Smooth muscle cell (in vitro differentiated cells): ENCODE results near the gene TANC1. TPM values are rescaled to one million over a fixed set of nuclear protein-coding genes. Genes with fewer than 3 reads are reported as not detected.

ENCODE experiments used
- DNase-seq: peaks from one replicate; lab custom pipeline; 2025; ENCODE audit not compliant: unreplicated experiment; lab: John Stamatoyannopoulos, UW
- H2AFZ ChIP-seq: fragments of 200-600 bp; sonication (generic); 2 replicates; pipeline ENCODE4 v1.6.0; 2016; ENCODE audit warnings: antibody characterized with exemption, low read depth, mild to moderate bottlenecking
- H3F3A ChIP-seq: fragments of 200-600 bp; sonication (generic); 2 replicates; pipeline ENCODE4 v1.6.0; 2017; ENCODE audit warnings: antibody characterized with exemption, low read depth
- H3K27ac ChIP-seq: fragments of 200-600 bp; sonication (generic); 2 replicates; pipeline ENCODE4 v1.5.1; 2016; ENCODE audit warnings: low read depth, mild to moderate bottlenecking
- H3K27me3 ChIP-seq: fragments of 200-600 bp; sonication (generic); 2 replicates; pipeline ENCODE4 v1.6.1; 2016; ENCODE audit warnings: low read depth, mild to moderate bottlenecking
- H3K36me3 ChIP-seq: fragments of 200-600 bp; sonication (generic); 2 replicates; pipeline ENCODE4 v1.5.1; 2016; ENCODE audit warnings: low read depth
- H3K4me1 ChIP-seq: fragments of 200-600 bp; sonication (generic); 2 replicates; pipeline ENCODE4 v1.5.1; 2016; ENCODE audit warnings: low read depth
- H3K4me2 ChIP-seq: fragments of 200-600 bp; sonication (generic); 2 replicates; pipeline ENCODE4 v1.6.0; 2016; ENCODE audit warnings: mild to moderate bottlenecking
- H3K4me3 ChIP-seq: fragments of 200-600 bp; sonication (generic); 2 replicates; pipeline ENCODE4 v1.5.1; 2016; ENCODE audit warnings: mild to moderate bottlenecking
- H3K79me2 ChIP-seq: fragments of 200-600 bp; sonication (generic); 2 replicates; pipeline ENCODE4 v1.6.0; 2016; ENCODE audit warnings: low read depth, mild to moderate bottlenecking
- H3K9ac ChIP-seq: fragments of 200-600 bp; sonication (generic); 2 replicates; pipeline ENCODE4 v1.6.0; 2016; ENCODE audit warnings: low read depth
- H3K9me3 ChIP-seq: fragments of 200-600 bp; sonication (generic); replicated peaks from 2 replicates; pipeline ENCODE4 v1.5.1; 2016; ENCODE audit warnings: low read depth
- H4K20me1 ChIP-seq: fragments of 200-600 bp; sonication (generic); 2 replicates; pipeline ENCODE4 v1.6.0; 2016; ENCODE audit warnings: low read depth
- WGBS: methylation state at CpG from one replicate; pipeline ENCODE4 v1.1.7; 2016; ENCODE audit warnings: low lambda C conversion rate; 5-methylcytosine and 5-hydroxymethylcytosine counted together
- polyA plus RNA-seq: library from polyadenylated mRNA; unstranded; fragments of >200 nt; fragmentation: Nextera tagmentation; extraction: Ambion mirVana; gene quantifications from 2 replicates; pipeline ENCODE4 v1.2.1, GENCODE V29; 2016
- total RNA-seq: library from RNA; depleted of rRNA; stranded (reverse); fragments of >200 nt; gene quantifications from 2 replicates; pipeline ENCODE4 v1.2.3, GENCODE V29; 2014
- TF ChIP-seq, protein P1 (sequence below): fragments of 200-600 bp; sonication (generic); IDR thresholded peaks from 2 replicates; pipeline ENCODE4 v1.5.1; 2017; ENCODE audit warnings: borderline replicate concordance, mild to moderate bottlenecking, antibody characterized with exemption; ENCODE audit not compliant: insufficient read depth, poor library complexity, severe bottlenecking

The TANC1 gene
- total and polyA plus RNA-seq, 2 experiments from 2014 or later: 9.1 to 30.8 TPM

DNA sequence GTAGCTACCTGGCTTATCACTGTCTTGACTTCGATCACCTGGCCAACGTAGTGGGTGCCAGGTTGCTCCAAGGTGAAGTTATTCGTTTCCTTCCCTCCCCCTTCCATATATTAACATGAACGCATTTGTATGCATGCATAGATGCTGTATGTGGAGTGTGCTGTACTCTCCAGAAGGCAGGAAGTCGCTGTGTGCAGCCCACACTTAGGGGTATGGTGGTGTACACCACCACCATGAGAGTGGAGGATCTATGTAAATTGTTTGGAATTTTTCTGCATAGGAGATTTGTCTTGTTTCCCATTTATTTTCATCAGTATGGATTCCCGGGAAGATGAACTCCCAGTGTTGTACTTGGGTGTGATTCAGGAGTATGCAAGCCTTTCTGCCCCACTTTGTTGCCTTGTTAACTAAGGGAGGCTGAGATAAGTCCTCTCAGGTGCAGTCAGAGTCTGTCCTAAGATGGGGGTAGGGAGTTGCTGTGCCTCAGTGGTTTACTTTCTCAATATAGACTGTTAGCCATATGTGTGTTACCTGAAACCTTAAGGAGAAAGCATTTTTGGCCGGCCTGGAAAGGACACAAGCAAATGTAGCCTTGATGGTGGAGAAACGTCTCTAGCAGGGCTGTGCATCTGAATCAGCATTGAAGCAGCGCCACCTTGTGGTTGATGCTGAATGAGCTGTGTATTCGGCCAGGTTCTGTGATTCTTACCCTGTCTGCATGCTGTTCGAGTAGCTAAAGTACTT is 149.8 kb downstream of the TANC1 start:
- H4K20me1 ChIP-seq: no peaks in the 10 kb centered on the region
- no peaks in the 10 kb centered on the region for H3K36me3 ChIP-seq
- H3K4me2 ChIP-seq: no peak overlapping the region
- no peaks in the 10 kb centered on the region for H3F3A ChIP-seq
- H3K9ac ChIP-seq: no peak overlapping the region
- H3K27ac ChIP-seq: no peak overlapping the region
- 50% methylated on average over 11 of the region's 11 CpGs for WGBS
- H3K27me3 ChIP-seq: no peaks in the 10 kb centered on the region
- no peak overlapping the region for H3K4me3 ChIP-seq
- H3K4me1 ChIP-seq: no peaks in the 10 kb centered on the region
- DNase-seq: peak; percentile 40
- H3K9me3 ChIP-seq: no peaks in the 10 kb centered on the region
- TF ChIP-seq, protein P1, sequence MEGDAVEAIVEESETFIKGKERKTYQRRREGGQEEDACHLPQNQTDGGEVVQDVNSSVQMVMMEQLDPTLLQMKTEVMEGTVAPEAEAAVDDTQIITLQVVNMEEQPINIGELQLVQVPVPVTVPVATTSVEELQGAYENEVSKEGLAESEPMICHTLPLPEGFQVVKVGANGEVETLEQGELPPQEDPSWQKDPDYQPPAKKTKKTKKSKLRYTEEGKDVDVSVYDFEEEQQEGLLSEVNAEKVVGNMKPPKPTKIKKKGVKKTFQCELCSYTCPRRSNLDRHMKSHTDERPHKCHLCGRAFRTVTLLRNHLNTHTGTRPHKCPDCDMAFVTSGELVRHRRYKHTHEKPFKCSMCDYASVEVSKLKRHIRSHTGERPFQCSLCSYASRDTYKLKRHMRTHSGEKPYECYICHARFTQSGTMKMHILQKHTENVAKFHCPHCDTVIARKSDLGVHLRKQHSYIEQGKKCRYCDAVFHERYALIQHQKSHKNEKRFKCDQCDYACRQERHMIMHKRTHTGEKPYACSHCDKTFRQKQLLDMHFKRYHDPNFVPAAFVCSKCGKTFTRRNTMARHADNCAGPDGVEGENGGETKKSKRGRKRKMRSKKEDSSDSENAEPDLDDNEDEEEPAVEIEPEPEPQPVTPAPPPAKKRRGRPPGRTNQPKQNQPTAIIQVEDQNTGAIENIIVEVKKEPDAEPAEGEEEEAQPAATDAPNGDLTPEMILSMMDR: peak; percentile 91
- peaks cover 27% of the 10 kb centered on the region for H3K79me2 ChIP-seq
- H2AFZ ChIP-seq: no peak overlapping the region

DNA sequence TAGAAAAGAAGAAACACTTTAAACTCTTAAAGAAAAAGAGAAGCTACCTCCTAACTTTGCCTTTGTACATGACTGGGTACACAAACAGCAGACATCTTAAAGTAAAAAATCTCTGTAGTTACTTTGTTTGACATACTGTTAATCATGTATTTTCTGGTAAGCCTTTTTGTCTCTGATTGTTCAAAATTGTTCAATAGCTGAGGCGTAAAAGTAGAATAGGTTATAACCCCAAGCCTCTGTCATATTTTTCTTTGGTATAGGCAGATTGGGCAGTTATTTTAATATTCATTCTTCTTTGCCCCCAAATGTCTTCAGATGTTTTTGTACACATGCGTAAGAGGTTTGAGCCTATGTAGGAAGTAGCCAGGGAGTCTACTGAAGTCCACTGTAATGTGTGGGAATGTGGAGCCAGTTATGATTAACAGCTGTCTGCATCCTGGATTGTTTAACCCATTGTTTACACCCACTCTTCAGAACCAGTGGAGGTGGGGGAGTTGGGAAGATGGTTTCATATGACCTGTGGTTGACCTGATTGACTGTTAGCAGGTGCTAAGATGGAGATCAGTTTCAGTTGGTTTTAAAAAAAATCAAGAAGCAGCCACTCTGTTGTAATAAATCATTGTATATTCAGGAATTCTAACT is 150.5 kb downstream of the TANC1 start:
- H3K9me3 ChIP-seq: no peaks in the 10 kb centered on the region
- no peaks in the 10 kb centered on the region for H3K27me3 ChIP-seq
- H3K4me2 ChIP-seq: no peak overlapping the region
- H3K4me1 ChIP-seq: no peaks in the 10 kb centered on the region
- H4K20me1 ChIP-seq: no peaks in the 10 kb centered on the region
- no peak for DNase-seq
- WGBS: 88% methylated on average over 2 of the region's 2 CpGs
- no peak overlapping the region for H3K27ac ChIP-seq
- no peak overlapping the region for H3K9ac ChIP-seq
- H3K4me3 ChIP-seq: no peak overlapping the region
- TF ChIP-seq, protein P1: no peak
- no peak overlapping the region for H2AFZ ChIP-seq
- no peaks in the 10 kb centered on the region for H3F3A ChIP-seq
- H3K36me3 ChIP-seq: no peaks in the 10 kb centered on the region
- H3K79me2 ChIP-seq: peaks cover 25% of the 10 kb centered on the region

DNA sequence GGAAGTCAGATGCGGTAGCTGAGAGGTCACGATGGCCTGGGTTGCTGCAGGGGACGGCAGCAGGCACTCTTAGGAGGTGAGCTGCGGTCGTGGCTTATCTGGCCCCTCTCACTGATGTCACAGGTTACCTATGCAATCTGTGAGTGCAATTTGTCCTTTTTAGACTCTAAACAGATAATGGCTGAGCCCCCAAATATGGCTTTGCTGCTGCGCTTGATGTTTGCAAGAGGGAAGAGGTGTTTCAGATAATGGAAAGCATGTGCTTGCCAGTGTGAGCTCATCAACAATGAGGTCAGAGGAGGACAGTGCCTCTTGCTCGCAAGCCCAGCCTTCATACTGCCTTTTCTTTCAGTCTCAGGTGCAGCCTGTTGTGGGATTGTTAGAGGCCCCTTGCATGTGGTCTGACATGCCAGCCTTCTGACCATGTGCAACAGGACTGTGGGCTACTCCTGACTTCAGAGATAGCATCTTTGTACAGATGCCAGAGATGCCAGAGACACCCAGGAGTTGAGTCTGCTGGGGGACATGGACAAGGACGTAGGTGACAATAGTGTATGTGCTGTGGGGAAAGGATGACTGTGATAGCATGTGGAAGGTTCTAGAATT is 151.3 kb downstream of the TANC1 start:
- H3K27ac ChIP-seq: no peak overlapping the region
- H3K79me2 ChIP-seq: peaks cover 19% of the 10 kb centered on the region

More for the DNA sequence above, 151.3 kb downstream of the TANC1 start:
- Histone ChIP-seq H3K36me3 (no peaks in the 10 kb centered on the region), H3F3A (no peaks in the 10 kb centered on the region), H3K9ac (no peak overlapping the region), H3K4me3 (no peak overlapping the region), H3K27me3 (no peaks in the 10 kb centered on the region), H3K4me1 (no peaks in the 10 kb centered on the region), H4K20me1 (no peaks in the 10 kb centered on the region), H3K4me2 (no peak overlapping the region), H3K9me3 (no peaks in the 10 kb centered on the region), H2AFZ (no peak overlapping the region)
- TF ChIP-seq, protein P1: no peak
- DNase-seq: no peak
- 65% methylated on average over 8 of the region's 8 CpGs for WGBS
